HepG2 (cell line): ENCODE measurements around the gene MNAT1. TPM values are rescaled to one million over a fixed set of nuclear protein-coding genes. Genes with fewer than 3 reads are reported as not detected.

Experiments
- AKAP8 ChIP-seq: sonication (generic); formaldehyde crosslinking; IDR thresholded peaks from 2 replicates; pipeline ENCODE4 v1.5.1; 2020; ENCODE audit warnings: mild to moderate bottlenecking, missing genetic modification reagents
- FOXA1 ChIP-seq, 2 experiments: fragments of 450-650 bp in 1 of 2; sonication (generic) in 1 of 2; formaldehyde crosslinking in 1 of 2; IDR thresholded peaks; 2 replicates each; pipeline versions ENCODE4 v1.4.0 to v1.6.1; 2016 to 2020; ENCODE audit warnings: missing genetic modification reagents in 1 of 2
- FOXJ3 ChIP-seq: sonication (generic); formaldehyde crosslinking; IDR thresholded peaks from 2 replicates; pipeline ENCODE4 v1.4.0; 2020; ENCODE audit warnings: missing genetic modification reagents, mild to moderate bottlenecking, borderline replicate concordance
- GATAD2A ChIP-seq: IDR thresholded peaks from 2 replicates; pipeline ENCODE4 v1.6.1; 2016
- MATR3 ChIP-seq: sonication (generic); formaldehyde crosslinking; IDR thresholded peaks from 2 replicates; pipeline ENCODE4 v1.4.0; 2020; ENCODE audit warnings: missing genetic modification reagents
- PRMT3 ChIP-seq: sonication (generic); formaldehyde crosslinking; IDR thresholded peaks from 2 replicates; pipeline ENCODE4 v1.8.1; 2022; ENCODE audit warnings: low read depth, mild to moderate bottlenecking, moderate library complexity, missing genetic modification reagents, borderline replicate concordance
- SNAPC2 ChIP-seq: sonication (generic); formaldehyde crosslinking; IDR thresholded peaks from 2 replicates; pipeline ENCODE4 v1.8.1; 2022; ENCODE audit warnings: mild to moderate bottlenecking, missing genetic modification reagents
- SRSF9 ChIP-seq: fragments of 200-400 bp; formaldehyde crosslinking; IDR thresholded peaks from 2 replicates; pipeline ENCODE4 v1.6.1; 2018; ENCODE audit warnings: borderline replicate concordance, mild to moderate bottlenecking, low read depth, low read length; ENCODE audit not compliant: insufficient read depth, poor library complexity, severe bottlenecking
- ZMYM2 ChIP-seq: sonication (generic); formaldehyde crosslinking; IDR thresholded peaks from 2 replicates; pipeline ENCODE4 v1.8.0; 2022; ENCODE audit warnings: mild to moderate bottlenecking, missing genetic modification reagents
- ZNF7 ChIP-seq: IDR thresholded peaks from 2 replicates; pipeline ENCODE4 v1.6.1; 2016; ENCODE audit warnings: missing biosample characterization, missing genetic modification reagents
- polyA plus RNA-seq, 8 experiments: library from polyadenylated mRNA; depleted of rRNA in 3 of 8; stranded (reverse) in 7 of 8; unstranded in 1 of 8; fragments of >200 nt; fragmentation: Illumina TruSeq in 4 of 8; extraction: Trizol in 4 of 8; gene quantifications; 2 replicates each; pipeline versions ENCODE4 v1.2.1 to v1.2.3, GENCODE V29; 2011 to 2016; ENCODE audit warnings: low read depth in 4 of 8, missing spikeins in 1 of 8, mixed read lengths in 1 of 8; ENCODE audit not compliant: insufficient read depth in 1 of 8
- total RNA-seq, 5 experiments: library from RNA; depleted of rRNA; stranded (reverse); fragments of >200 nt; fragmentation: Illumina TruSeq; extraction: Trizol; gene quantifications; 2 replicates each; pipeline ENCODE4 v1.2.3, GENCODE V29; 2016; ENCODE audit warnings: low read depth in 1 of 5
- TF ChIP-seq, protein P1 (sequence below): IDR thresholded peaks from 2 replicates; pipeline ENCODE4 v1.6.1; 2016; ENCODE audit warnings: low read depth
- TF ChIP-seq, protein P2 (sequence below): sonication (generic); formaldehyde crosslinking; conservative IDR thresholded peaks from 2 replicates; pipeline ENCODE4 v1.4.0; 2020; ENCODE audit warnings: missing genetic modification reagents
- TF ChIP-seq, protein P3 (sequence below): sonication (generic); formaldehyde crosslinking; IDR thresholded peaks from 2 replicates; pipeline ENCODE4 v1.4.0; 2020; ENCODE audit warnings: missing genetic modification reagents
- TF ChIP-seq, protein P4 (sequence below): sonication (generic); formaldehyde crosslinking; IDR thresholded peaks from 2 replicates; pipeline ENCODE4 v1.4.0; 2020; ENCODE audit warnings: missing genetic modification reagents
- TF ChIP-seq, protein P5 (sequence below): fragments of 450-650 bp; IDR thresholded peaks from 2 replicates; pipeline ENCODE4 v1.6.1; 2017; ENCODE audit warnings: mild to moderate bottlenecking

The MNAT1 gene
- total and polyA plus RNA-seq, 2 of the 13 experiments (the other 11 are each of a cell fraction or from before 2014, with no cell fraction given): 49.2 to 94.8 TPM

DNA sequence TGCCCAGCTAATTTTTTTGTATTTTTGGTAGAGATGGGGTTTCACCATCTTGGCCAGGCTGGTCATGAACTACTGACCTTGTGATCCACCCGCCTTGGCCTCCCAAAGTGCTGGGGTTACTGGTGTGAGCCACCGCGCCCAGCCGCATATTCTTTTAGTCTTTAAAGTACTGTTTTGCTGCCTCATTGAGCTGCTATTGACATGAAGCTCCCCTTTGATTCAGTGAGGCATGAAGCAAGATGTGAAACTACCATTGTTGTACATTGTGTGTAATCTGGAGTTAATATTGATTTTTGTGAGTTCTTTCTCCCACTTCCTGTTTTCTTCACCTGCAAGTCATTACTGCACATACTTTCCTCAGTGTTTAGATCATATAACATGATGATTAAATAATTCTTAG, 80.8 kb downstream of the MNAT1 start (continued):
- TF ChIP-seq AKAP8 (CRISPR knock-in tag) (no peak), FOXJ3 (CRISPR knock-in tag) (peak; percentile 58; the same call in 1 of the 2 replicates), ZNF7 (CRISPR knock-in tag) (no peak), FOXA1 (IDR thresholded peaks at IDR 0.05) (no peak), FOXA1 (CRISPR knock-in tag; IDR thresholded peaks at IDR 0.05) (peak; percentile 85), GATAD2A (CRISPR knock-in tag) (peak; percentile 86), ZMYM2 (peak; percentile 98), PRMT3 (no peak), SRSF9 (no peak), SNAPC2 (CRISPR knock-in tag) (no peak), MATR3 (CRISPR knock-in tag) (no peak)
- TF ChIP-seq, protein P1, sequence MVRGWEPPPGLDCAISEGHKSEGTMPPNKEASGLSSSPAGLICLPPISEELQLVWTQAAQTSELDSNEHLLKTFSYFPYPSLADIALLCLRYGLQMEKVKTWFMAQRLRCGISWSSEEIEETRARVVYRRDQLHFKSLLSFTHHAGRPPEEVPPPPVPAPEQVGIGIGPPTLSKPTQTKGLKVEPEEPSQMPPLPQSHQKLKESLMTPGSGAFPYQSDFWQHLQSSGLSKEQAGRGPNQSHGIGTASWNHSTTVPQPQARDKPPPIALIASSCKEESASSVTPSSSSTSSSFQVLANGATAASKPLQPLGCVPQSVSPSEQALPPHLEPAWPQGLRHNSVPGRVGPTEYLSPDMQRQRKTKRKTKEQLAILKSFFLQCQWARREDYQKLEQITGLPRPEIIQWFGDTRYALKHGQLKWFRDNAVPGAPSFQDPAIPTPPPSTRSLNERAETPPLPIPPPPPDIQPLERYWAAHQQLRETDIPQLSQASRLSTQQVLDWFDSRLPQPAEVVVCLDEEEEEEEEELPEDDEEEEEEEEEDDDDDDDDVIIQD (CRISPR knock-in tag): peak; percentile 96
- TF ChIP-seq, protein P2, sequence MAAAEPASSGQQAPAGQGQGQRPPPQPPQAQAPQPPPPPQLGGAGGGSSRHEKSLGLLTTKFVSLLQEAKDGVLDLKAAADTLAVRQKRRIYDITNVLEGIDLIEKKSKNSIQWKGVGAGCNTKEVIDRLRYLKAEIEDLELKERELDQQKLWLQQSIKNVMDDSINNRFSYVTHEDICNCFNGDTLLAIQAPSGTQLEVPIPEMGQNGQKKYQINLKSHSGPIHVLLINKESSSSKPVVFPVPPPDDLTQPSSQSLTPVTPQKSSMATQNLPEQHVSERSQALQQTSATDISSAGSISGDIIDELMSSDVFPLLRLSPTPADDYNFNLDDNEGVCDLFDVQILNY (CRISPR knock-in tag): no peak
- TF ChIP-seq, protein P3, sequence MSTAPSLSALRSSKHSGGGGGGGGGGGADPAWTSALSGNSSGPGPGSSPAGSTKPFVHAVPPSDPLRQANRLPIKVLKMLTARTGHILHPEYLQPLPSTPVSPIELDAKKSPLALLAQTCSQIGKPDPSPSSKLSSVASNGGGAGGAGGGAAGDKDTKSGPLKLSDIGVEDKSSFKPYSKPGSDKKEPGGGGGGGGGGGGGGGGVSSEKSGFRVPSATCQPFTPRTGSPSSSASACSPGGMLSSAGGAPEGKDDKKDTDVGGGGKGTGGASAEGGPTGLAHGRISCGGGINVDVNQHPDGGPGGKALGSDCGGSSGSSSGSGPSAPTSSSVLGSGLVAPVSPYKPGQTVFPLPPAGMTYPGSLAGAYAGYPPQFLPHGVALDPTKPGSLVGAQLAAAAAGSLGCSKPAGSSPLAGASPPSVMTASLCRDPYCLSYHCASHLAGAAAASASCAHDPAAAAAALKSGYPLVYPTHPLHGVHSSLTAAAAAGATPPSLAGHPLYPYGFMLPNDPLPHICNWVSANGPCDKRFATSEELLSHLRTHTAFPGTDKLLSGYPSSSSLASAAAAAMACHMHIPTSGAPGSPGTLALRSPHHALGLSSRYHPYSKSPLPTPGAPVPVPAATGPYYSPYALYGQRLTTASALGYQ (CRISPR knock-in tag): no peak
- TF ChIP-seq, protein P4, sequence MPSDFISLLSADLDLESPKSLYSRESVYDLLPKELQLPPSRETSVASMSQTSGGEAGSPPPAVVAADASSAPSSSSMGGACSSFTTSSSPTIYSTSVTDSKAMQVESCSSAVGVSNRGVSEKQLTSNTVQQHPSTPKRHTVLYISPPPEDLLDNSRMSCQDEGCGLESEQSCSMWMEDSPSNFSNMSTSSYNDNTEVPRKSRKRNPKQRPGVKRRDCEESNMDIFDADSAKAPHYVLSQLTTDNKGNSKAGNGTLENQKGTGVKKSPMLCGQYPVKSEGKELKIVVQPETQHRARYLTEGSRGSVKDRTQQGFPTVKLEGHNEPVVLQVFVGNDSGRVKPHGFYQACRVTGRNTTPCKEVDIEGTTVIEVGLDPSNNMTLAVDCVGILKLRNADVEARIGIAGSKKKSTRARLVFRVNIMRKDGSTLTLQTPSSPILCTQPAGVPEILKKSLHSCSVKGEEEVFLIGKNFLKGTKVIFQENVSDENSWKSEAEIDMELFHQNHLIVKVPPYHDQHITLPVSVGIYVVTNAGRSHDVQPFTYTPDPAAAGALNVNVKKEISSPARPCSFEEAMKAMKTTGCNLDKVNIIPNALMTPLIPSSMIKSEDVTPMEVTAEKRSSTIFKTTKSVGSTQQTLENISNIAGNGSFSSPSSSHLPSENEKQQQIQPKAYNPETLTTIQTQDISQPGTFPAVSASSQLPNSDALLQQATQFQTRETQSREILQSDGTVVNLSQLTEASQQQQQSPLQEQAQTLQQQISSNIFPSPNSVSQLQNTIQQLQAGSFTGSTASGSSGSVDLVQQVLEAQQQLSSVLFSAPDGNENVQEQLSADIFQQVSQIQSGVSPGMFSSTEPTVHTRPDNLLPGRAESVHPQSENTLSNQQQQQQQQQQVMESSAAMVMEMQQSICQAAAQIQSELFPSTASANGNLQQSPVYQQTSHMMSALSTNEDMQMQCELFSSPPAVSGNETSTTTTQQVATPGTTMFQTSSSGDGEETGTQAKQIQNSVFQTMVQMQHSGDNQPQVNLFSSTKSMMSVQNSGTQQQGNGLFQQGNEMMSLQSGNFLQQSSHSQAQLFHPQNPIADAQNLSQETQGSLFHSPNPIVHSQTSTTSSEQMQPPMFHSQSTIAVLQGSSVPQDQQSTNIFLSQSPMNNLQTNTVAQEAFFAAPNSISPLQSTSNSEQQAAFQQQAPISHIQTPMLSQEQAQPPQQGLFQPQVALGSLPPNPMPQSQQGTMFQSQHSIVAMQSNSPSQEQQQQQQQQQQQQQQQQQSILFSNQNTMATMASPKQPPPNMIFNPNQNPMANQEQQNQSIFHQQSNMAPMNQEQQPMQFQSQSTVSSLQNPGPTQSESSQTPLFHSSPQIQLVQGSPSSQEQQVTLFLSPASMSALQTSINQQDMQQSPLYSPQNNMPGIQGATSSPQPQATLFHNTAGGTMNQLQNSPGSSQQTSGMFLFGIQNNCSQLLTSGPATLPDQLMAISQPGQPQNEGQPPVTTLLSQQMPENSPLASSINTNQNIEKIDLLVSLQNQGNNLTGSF: no peak
- TF ChIP-seq, protein P5, sequence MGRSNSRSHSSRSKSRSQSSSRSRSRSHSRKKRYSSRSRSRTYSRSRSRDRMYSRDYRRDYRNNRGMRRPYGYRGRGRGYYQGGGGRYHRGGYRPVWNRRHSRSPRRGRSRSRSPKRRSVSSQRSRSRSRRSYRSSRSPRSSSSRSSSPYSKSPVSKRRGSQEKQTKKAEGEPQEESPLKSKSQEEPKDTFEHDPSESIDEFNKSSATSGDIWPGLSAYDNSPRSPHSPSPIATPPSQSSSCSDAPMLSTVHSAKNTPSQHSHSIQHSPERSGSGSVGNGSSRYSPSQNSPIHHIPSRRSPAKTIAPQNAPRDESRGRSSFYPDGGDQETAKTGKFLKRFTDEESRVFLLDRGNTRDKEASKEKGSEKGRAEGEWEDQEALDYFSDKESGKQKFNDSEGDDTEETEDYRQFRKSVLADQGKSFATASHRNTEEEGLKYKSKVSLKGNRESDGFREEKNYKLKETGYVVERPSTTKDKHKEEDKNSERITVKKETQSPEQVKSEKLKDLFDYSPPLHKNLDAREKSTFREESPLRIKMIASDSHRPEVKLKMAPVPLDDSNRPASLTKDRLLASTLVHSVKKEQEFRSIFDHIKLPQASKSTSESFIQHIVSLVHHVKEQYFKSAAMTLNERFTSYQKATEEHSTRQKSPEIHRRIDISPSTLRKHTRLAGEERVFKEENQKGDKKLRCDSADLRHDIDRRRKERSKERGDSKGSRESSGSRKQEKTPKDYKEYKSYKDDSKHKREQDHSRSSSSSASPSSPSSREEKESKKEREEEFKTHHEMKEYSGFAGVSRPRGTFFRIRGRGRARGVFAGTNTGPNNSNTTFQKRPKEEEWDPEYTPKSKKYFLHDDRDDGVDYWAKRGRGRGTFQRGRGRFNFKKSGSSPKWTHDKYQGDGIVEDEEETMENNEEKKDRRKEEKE: no peak
